MM.1S (cell line): ENCODE measurements around the gene CYP4V2.

Experiments used
- DNase-seq: peaks from one replicate; pipeline ENCODE4 v3.0.0-alpha.2; 2015
- H2AFZ ChIP-seq: fragments of 300-600 bp; sonication (generic); 2 replicates; pipeline ENCODE4 v1.6.0; 2016; ENCODE audit warnings: antibody characterized with exemption, low read length
- H3F3A ChIP-seq: fragments of 300-600 bp; sonication (generic); 2 replicates; pipeline ENCODE4 v1.6.1; 2016; ENCODE audit warnings: mild to moderate bottlenecking, antibody characterized with exemption, low read length, moderate library complexity, mixed read lengths; ENCODE audit not compliant: insufficient read depth
- H3K27ac ChIP-seq: fragments of 300-600 bp; sonication (generic); 2 replicates; pipeline ENCODE4 v1.5.1; 2016; ENCODE audit warnings: mild to moderate bottlenecking, low read length
- H3K27me3 ChIP-seq: fragments of 300-600 bp; sonication (generic); replicated peaks from 2 replicates; pipeline ENCODE4 v1.6.0; 2016; ENCODE audit warnings: low read length; ENCODE audit not compliant: insufficient read depth
- H3K36me3 ChIP-seq: fragments of 300-600 bp; sonication (generic); replicated peaks from 2 replicates; pipeline ENCODE4 v1.6.1; 2016; ENCODE audit warnings: mild to moderate bottlenecking, low read length, mixed read lengths; ENCODE audit not compliant: insufficient read depth
- H3K4me1 ChIP-seq: fragments of 300-600 bp; sonication (generic); 2 replicates; pipeline ENCODE4 v1.6.1; 2016; ENCODE audit warnings: low read length, mixed read lengths
- H3K4me2 ChIP-seq: fragments of 300-600 bp; sonication (generic); 2 replicates; pipeline ENCODE4 v1.6.0; 2016; ENCODE audit warnings: low read depth, low read length
- H3K4me3 ChIP-seq: fragments of 300-600 bp; sonication (generic); 2 replicates; pipeline ENCODE4 v1.5.1; 2016; ENCODE audit warnings: low read length, mixed read lengths
- H3K79me2 ChIP-seq: fragments of 300-600 bp; sonication (generic); 2 replicates; pipeline ENCODE4 v1.6.1; 2016; ENCODE audit warnings: mixed run types, low read length, mixed read lengths
- H3K9ac ChIP-seq: fragments of 300-600 bp; sonication (generic); 2 replicates; pipeline ENCODE4 v1.6.1; 2016; ENCODE audit warnings: low read length, mixed read lengths
- H3K9me2 ChIP-seq: fragments of 300-600 bp; sonication (generic); replicated peaks from 2 replicates; pipeline ENCODE4 v1.6.1; 2016; ENCODE audit warnings: mild to moderate bottlenecking, low read length, mixed read lengths; ENCODE audit not compliant: insufficient read depth
- H3K9me3 ChIP-seq: fragments of 300-600 bp; sonication (generic); replicated peaks from 2 replicates; pipeline ENCODE4 v1.6.1; 2016; ENCODE audit warnings: mild to moderate bottlenecking, low read length, mixed read lengths; ENCODE audit not compliant: insufficient read depth
- H4K20me1 ChIP-seq: fragments of 300-600 bp; sonication (generic); 2 replicates; pipeline ENCODE4 v1.6.1; 2016; ENCODE audit warnings: mild to moderate bottlenecking, low read length, moderate library complexity, mixed read lengths; ENCODE audit not compliant: insufficient read depth
- EZH2 ChIP-seq: fragments of 300-600 bp; sonication (generic); optimal IDR thresholded peaks from 2 replicates; pipeline ENCODE3; 2017; ENCODE audit warnings: low read depth, mild to moderate bottlenecking, antibody characterized with exemption, low read length, mixed read lengths
- EZH2phosphoT487 ChIP-seq: fragments of 300-600 bp; sonication (generic); IDR thresholded peaks from 2 replicates; pipeline ENCODE4 v1.6.1; 2018; ENCODE audit warnings: antibody characterized with exemption, low read length
- TF ChIP-seq, protein P1 (sequence below): fragments of 300-600 bp; sonication (generic); IDR thresholded peaks from 2 replicates; pipeline ENCODE4 v1.5.1; 2016; ENCODE audit warnings: antibody characterized with exemption, low read length, mixed read lengths

CYP4V2 gene

DNA sequence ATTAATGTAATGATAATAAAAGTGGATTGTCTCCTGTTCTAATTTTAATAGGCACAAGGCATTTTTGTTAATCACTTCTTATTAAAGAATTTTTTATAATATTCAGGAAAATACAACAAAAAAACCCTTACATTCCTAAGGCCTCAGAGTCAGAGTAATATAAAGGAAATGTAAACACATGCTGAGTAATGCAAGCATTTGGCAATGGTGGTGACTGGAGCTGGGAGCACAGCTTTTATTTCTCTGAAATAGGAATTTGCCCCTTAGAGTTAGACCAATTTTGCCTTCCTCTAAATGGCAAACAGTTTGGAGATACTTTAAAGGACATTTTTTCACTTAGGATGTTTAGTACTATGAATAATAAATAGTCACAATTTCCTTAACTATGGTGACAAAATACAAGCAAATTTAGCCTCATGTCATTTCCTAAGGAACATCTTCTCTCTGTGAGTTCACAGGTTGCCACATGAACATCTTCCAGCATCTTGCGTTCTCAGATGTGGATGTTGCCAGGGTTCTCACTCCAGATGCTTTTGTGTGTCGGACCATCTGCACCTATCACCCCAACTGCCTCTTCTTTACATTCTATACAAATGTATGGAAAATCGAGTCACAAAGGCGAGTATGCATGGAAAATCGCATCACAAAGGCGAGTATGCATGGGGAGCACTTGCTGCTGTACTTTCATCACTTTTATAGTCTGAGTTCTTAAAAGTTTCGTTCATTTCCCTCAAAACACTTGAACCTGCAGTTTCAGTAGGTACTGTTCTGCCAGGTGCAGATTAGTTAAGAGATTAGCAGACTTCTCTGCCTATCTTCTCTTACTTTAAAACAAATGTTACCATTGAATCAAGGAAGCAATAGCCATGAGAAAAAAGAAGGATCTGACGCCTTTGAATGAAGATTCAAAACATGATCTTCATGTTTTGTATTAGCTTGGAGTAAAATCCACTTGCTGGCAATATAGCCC is 58.7 kb downstream of the CYP4V2 start:
- Histone ChIP-seq H3F3A (no peaks in the 10 kb centered on the region; the same call in 1 of the 2 replicates), H3K4me3 (no peak overlapping the region), H3K9me2 (no peaks in the 10 kb centered on the region), H3K4me1 (peaks cover 9% of the 10 kb centered on the region; the same call in 1 of the 2 replicates), H3K9ac (no peak overlapping the region), H2AFZ (no peak overlapping the region), H3K27me3 (no peaks in the 10 kb centered on the region), H3K9me3 (no peaks in the 10 kb centered on the region), H4K20me1 (no peaks in the 10 kb centered on the region), H3K36me3 (no peaks in the 10 kb centered on the region), H3K27ac (peak overlapping the region; percentile 1; the same call in 1 of the 2 replicates), H3K4me2 (no peak overlapping the region), H3K79me2 (no peaks in the 10 kb centered on the region)
- peak; percentile 53 for DNase-seq
- TF ChIP-seq, protein P1, sequence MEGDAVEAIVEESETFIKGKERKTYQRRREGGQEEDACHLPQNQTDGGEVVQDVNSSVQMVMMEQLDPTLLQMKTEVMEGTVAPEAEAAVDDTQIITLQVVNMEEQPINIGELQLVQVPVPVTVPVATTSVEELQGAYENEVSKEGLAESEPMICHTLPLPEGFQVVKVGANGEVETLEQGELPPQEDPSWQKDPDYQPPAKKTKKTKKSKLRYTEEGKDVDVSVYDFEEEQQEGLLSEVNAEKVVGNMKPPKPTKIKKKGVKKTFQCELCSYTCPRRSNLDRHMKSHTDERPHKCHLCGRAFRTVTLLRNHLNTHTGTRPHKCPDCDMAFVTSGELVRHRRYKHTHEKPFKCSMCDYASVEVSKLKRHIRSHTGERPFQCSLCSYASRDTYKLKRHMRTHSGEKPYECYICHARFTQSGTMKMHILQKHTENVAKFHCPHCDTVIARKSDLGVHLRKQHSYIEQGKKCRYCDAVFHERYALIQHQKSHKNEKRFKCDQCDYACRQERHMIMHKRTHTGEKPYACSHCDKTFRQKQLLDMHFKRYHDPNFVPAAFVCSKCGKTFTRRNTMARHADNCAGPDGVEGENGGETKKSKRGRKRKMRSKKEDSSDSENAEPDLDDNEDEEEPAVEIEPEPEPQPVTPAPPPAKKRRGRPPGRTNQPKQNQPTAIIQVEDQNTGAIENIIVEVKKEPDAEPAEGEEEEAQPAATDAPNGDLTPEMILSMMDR: no peak
- TF ChIP-seq EZH2phosphoT487: no peak

DNA sequence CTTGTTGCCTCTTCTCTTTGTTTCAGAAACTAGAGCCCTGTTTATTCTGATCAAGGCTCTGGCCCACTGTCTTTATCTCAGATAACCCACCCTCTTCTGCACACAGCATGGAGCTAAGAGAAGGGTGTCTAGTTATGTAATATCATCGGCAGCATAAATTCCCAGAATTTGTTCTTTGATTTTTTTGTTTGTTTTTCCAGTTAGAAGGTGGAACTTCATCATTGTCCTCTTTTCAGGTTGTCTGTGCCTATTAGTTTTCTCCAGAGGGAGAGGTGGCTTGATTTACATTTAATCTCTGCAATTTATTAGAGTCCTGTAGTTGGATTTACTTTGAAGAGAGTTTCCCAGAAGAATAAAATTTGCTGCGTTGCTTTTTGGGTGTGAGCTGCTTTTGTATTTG is 59.4 kb downstream of the CYP4V2 start:
- DNase-seq: no peak
- H3K27me3 ChIP-seq: no peaks in the 10 kb centered on the region
- no peaks in the 10 kb centered on the region for H3K9me3 ChIP-seq
- no peaks in the 10 kb centered on the region for H3K79me2 ChIP-seq
- H3F3A ChIP-seq: no peaks in the 10 kb centered on the region; the same call in 1 of the 2 replicates
- no peaks in the 10 kb centered on the region for H3K36me3 ChIP-seq
- H3K27ac ChIP-seq: peak overlapping the region; percentile 1; the same call in 1 of the 2 replicates
- H3K4me2 ChIP-seq: no peak overlapping the region
- H2AFZ ChIP-seq: no peak overlapping the region
- H3K4me1 ChIP-seq: peaks cover 9% of the 10 kb centered on the region; the same call in 1 of the 2 replicates
- TF ChIP-seq EZH2phosphoT487 (no peak), EZH2 (no peak)
- TF ChIP-seq, protein P1: no peak
- H3K4me3 ChIP-seq: no peak overlapping the region
- H3K9me2 ChIP-seq: no peaks in the 10 kb centered on the region
- H4K20me1 ChIP-seq: no peaks in the 10 kb centered on the region
- no peak overlapping the region for H3K9ac ChIP-seq

DNA sequence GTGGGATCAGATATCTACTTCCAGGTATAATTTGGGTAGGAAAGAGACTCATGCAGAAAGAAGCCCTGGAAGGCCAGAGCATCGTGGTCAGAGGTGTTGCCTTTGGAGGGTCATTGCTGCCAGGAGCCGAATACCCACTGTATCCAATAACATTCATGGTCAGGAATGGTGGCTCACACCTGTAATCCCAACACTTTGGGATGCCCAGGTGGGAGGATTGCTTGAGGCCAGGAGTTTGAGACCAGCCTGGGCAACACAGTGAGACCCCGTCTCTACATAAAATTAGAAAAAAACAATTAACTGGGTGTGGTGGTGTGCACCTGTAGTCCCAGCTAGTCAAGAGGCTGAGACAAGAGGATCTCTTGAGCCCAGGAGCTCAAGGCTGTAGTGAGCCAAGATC is 63.8 kb downstream of the CYP4V2 start:
- TF ChIP-seq EZH2phosphoT487 (no peak), EZH2 (no peak)
- TF ChIP-seq, protein P1: no peak
- peaks cover 9% of the 10 kb centered on the region; the same call in 1 of the 2 replicates for H3K4me1 ChIP-seq
- no peaks in the 10 kb centered on the region; the same call in 1 of the 2 replicates for H3F3A ChIP-seq
- H3K79me2 ChIP-seq: no peaks in the 10 kb centered on the region
- H3K27me3 ChIP-seq: no peaks in the 10 kb centered on the region
- H2AFZ ChIP-seq: no peak overlapping the region
- no peak overlapping the region for H3K4me3 ChIP-seq
- no peaks in the 10 kb centered on the region for H3K36me3 ChIP-seq
- H3K9ac ChIP-seq: no peak overlapping the region
- no peaks in the 10 kb centered on the region for H4K20me1 ChIP-seq
- no peak for DNase-seq
- no peak overlapping the region for H3K4me2 ChIP-seq
- no peaks in the 10 kb centered on the region for H3K9me3 ChIP-seq
- no peak overlapping the region for H3K27ac ChIP-seq
- no peaks in the 10 kb centered on the region for H3K9me2 ChIP-seq
